Stimulated activated CD8-positive, alpha-beta memory T cell treated with anti-CD3 and anti-CD28 coated beads, Interleukin-2, amount 100 ng/mL, for 48 hours (primary cell): ENCODE measurements around the gene XRCC6.
"Not testable (repeated sequence)": the region's sequence is repeated elsewhere in the genome, so short reads cannot be mapped to it uniquely, and the experiment has no call there.

Experiments
- DNase-seq, 2 donors: peaks; one replicate each; pipeline ENCODE4 v3.0.0-alpha.2; 2020; ENCODE audit warnings: low read depth in 2 of 2

Gene XRCC6

DNA sequence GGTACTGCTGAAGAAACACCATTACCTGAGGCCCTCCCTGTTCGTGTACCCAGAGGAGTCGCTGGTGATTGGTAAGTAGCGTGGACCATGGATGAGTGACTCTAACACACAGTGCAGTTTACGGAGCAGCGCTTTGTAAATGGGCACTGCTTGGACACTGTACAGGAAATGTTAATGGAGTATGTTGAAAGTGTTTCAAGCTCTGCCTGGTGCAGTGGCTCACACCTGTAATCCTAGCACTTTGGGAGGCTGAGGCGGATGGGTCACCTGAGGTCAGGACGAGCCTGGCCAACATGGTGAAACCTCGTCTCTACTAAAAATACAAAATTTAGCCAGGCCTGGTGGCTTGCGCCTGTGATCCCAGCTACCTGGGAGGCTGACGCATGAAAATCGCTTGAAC lies 29.7 kb downstream of the XRCC6 start:
- no peak for DNase-seq

DNA sequence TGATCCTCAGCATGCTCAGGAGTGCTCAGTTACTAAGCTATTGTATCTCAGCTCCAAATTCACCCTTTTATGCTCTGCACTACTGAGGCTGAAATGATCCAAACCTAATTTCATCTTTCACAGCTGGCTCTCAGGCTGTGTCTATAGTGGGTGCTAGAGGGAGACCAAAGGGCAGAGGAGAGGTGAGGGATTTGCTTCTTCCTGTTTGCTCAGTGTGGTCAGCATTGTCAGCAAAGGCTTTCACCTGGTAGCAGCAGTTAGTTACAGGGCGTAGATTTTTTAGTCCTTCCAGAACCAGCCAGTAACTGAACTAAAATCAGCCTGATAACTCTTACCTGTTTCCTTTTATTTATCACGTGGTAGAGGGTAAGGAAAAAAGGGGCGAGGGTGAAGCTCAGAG lies 33.2 kb downstream of the XRCC6 start:
- no peak for DNase-seq

DNA sequence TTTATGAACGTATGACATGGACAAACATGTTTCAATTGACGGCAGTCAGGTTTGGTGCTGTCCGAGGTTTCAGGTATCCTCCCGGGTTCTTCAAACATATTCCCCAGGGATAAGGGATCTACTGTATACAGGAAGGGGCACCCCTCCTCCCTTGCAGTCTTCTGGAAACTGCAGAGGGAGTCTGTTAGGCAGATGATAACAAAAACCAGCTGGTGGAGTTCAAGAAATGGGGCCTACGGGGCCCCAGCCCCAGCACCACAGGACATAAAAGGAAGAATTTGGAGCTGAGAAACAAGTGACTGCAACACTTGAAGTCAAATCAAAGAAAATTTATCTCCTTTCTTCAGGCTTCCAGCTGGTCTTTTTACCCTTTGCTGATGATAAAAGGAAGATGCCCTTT lies 35.5 kb downstream of the XRCC6 start:
- DNase-seq = no peak

DNA sequence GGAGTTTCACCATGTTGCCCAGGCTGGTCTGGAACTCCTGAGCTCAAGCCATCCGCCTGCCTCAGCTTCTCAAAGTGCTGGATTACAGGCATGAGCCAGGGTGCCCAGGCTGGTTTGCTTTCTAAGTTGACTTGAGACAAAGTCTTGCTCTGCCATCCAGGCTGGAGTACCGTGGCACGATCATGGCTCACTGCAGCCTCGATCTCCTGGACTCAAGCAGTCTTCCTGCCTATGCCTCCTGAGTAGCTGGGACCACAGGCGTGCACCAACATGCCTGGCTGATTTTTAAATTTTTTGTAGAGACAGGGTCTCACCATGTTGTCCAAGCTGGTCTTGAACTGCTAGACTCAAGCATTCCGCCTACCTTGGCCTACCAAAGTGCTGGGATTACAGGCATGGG lies 36.6 kb downstream of the XRCC6 start:
- no peak for DNase-seq

DNA sequence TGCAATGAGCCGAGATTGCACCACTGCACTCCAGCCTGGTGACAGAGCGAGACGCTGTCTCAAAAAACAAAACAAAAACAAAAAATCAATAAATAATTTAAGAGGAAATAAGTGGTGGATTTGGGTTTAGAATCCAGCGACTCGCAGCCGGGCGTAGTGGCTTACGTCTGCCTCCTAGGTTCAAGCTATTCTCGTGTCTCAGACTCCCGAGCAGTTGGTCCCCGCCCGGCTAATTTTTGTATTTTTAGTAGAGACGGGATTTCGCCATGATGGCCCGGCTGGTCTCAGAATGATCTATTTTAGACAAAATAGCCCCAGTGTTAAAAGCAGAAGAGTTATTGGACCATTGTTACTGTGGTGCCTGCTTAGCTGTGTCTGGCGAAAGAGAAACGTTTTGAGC lies 37.8 kb downstream of the XRCC6 start:
- no peak for DNase-seq

DNA sequence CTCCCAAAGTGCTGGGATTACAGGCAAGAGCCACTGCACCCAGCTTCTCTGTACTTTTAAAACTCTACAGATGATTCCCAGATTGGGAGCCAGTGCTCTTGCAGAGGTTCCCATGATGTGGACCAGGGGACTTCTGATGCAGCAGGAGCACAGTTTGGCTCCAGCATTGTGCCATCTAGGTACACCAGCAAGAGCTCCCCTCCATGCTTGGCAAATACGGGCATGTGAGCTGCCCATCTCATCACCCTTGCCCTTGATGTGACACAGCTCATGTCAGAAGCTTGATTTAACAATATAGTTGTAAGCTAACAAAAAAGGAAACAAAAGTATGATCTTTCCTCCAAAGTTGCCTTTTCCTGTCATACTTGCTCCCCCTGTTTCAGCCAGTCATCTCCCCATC lies 38.8 kb downstream of the XRCC6 start:
- no peak for DNase-seq

DNA sequence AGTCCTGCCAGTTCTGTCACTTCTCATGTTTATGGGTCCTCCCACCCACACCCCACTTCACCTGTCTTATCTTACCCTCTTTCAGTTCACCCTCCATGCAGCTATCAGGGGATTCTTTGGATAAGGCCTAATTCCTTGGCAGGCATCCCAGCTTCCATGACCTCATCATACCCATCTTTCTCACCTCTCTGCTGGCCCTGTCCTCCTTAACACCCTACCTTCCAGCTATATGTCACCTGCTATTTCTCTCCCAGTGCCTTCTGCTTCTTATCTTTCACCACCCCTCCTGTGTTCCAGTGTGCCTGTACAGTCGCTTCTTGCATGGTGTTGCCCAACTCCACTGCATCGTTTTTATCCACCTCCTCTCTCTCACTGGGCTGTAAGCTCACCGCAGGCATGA lies 39.3 kb downstream of the XRCC6 start:
- no peak for DNase-seq

DNA sequence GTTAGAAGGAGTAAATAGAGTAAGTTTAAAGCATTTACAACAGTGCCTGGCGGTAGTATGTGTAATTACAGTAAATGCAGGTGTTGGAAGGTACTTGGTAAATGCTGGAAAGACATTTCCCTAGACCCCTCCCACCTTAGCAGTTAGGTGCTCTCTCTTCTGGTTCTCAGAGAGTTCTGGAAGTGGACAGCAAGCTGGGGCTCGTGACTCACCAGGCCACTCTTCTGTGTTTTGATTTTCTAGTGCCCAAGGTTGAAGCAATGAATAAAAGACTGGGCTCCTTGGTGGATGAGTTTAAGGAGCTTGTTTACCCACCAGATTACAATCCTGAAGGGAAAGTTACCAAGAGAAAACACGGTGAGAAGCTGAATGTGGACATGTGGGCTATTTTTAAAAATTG lies 40.0 kb downstream of the XRCC6 start:
- DNase-seq = no peak

DNA sequence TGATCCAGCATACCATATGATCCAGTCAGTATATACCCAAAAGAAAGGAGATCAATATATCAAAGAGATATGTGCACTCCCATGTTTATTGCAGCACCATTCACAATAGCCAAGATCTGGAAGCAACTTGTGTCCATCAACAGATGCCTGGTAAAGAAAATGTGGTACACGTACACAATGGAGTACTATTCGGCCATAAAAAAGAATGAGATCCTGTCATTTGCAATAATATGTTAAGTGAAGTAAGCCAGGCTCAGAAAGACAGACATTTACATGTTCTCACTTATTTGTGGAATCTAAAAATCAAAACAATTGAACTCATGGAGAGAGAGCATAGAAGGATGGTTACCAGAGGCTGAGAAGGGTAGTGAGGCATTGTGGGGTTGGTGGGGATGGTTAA lies 40.6 kb downstream of the XRCC6 start:
- DNase-seq = no peak

DNA sequence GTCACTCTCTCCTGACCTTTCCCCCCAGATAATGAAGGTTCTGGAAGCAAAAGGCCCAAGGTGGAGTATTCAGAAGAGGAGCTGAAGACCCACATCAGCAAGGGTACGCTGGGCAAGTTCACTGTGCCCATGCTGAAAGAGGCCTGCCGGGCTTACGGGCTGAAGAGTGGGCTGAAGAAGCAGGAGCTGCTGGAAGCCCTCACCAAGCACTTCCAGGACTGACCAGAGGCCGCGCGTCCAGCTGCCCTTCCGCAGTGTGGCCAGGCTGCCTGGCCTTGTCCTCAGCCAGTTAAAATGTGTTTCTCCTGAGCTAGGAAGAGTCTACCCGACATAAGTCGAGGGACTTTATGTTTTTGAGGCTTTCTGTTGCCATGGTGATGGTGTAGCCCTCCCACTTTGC lies 42.5 kb downstream of the XRCC6 start:
- DNase-seq = not testable (repeated sequence)

DNA sequence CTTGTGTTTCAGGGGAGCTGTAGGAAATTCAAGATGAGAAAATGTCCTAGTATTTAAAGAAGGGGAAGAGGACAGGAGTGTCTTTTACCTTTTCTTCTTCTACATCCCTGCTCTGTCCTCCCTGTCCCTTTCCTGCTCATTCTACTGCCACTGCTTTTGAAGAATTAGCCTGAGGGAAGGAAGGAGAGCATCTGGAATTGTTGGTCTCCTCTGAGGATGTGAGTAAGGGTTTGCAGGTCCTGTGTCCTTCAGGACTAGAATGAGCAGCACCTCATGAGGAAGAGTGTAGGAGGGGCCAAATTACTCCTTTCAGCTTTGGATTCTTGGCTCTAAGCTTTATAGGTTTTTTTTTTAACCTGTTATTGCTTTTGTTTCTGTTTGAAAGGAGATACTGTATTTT lies 43.4 kb downstream of the XRCC6 start:
- DNase-seq = no peak

DNA sequence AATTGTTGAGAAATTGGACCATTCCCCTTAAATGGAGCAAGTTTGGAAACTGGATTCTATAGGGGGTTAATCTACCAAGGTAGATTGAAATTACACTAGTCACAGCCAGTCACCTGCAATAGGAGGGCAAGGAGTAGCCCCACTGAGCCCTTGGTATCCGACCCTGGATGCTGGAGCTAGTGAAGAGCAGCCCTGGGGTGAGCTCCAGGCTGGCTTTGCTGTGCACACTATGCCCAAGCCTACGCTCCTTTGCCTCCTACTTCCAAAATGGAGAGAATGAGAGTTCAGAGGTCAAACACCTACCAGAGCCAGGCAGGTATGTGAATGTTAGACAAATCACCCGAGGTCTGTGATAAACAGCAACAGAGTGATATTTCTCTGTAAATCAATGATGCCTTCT lies 43.9 kb downstream of the XRCC6 start:
- DNase-seq = no peak

DNA sequence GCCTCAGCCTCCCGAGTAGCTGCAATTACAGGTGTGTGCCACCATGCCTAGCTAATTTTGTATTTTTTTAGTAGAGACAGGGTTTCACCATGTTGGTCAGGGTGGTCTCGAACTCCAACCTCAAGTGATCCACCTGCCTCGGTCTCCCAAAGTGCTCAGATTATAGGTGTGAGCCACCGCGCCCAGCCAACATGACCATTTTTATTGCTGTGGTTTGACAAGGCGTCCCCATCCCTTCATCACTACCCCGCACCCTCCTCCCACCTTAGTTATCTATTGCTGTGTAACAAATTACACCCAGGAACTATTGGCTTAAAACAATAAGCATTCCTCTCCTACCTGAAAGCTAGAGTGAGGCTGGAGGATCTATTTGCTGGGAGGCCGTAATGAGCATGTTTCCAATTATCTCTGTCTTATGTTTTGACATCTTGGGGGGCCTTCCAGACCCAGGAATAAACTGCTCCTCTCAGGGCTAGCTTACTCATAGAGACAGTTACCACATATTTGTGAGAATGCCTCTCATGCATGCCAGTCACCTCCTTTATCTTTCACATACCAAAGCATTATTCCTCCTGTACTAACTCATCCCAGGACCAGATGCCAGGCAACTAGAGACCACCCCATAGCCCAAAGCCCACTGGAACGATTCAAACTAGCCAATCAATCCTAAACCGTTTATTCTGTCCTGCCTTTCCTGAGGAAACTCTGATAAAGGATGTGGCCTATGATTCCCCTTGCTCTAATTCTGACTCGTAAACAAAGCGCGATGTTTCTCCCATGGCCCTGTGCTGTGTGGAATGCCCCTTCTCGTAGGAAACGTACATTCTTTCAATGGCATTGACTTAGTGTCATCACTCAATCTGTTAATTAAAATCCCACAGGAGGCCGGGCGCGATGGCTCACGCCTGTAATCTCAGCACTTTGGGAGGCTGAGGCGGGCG lies 48.1 kb downstream of the XRCC6 start:
- DNase-seq = no peak

DNA sequence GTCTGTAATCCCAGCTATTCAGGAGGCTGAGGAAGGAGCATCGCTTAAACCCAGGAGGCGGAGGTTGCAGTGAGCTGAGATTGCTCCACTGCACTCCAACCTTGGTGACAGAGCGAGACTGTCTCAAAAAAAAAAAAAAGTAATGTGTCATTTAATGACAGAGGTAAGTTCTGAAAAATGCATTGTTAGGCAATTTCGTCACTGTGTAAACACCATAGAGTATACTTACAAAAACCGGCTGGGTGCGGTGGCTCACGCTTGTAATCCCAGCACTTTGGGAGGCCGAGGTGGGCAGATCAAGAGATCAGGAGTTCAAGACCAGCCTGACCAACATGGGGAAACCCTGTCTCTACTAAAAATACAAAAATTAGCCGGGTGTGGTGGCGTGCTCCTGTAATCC lies 51.0 kb downstream of the XRCC6 start:
- DNase-seq = not testable (repeated sequence)

DNA sequence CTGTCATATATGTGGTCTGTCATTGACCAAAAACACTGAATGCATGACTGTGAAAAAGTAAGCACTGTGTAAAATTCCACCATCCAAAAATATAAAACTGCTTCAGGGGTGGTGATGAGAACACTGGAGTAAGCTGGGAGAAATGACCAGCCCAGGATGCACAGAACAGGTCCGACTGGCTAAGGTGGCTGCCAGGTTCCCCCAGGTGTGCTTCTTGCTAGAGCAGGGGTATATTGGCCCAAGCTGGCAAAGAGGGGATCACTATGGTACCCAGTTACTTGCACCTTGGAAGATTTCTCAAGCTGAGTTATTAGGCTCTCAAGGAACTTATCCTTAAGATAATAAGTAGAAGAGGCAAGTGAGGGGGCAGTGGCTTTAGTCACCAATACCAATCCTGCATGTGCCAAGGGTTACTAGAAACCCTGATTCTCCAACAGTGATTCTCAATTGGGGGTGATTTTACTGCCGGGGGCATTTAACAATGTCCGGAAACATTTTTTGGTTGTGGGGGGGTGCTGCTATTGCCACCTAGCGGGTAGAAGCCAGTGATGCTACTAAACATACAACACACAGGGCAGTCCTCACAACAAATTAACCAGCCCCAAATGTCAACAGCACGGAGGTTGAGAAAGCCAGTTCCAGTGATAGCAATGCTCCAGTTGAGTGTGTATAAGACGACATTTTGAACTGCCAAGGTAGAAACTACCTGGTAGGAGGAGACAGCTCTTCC lies 51.9 kb downstream of the XRCC6 start:
- no peak for DNase-seq

DNA sequence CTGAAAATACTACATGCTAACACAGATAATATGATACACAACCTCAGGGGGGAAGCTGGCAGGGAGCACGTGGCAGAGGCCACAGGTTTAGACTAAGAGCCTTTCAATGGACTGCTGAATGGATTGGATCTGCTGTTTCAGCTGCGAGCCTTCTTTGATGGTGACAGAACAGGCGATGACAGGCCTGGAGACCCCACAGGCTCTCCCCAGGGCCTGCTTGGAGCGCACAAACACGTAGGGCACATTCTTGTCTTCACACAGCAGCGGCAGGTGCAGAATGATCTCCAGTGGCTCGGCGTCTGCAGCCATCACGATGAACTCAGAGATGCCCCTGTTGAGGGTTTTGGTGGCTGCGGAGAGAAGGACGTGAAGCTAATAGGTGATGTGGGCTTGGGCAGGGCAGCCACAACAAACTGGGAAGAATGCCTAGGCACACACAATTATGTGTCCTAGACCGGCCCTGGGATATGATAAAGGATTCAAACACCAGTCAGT lies 53.8 kb downstream of the XRCC6 start:
- DNase-seq = no peak

DNA sequence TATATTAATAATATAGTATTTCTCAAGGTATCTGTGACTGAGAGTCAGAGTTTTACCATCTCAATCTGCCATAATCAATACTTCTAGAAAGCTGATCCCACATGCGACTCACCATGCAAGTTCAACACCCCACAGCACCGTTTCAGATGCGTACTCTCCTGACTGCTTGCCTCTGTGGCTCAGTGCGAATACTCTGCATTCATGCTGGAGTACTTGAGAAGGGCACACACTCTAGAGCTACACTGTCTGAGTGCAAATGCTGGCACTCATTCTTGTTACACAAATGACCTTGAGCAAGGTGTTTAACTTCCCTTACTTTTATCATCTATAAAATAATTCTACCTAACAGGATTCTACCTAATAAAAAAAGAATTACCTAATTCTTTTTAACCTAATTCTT lies 55.0 kb downstream of the XRCC6 start:
- DNase-seq = no peak

DNA sequence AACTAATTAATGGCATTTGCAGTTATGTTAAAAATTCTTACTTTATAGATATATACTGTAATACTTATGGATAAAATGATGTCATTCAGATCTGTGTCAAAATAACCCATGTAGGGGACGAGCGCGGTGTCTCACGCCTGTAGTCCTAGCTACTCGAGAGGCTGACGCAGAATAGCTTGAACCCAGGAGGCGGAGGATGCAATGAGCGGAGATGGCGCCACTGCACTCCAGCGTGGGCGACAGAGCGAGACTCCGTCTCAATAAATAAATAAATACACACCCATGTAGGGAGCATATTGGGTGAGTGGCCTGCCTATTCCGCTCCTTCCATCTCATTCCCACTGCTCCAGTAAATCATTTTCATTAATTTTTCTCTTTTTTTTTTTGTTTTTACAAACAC lies 60.5 kb downstream of the XRCC6 start:
- no peak for DNase-seq

DNA sequence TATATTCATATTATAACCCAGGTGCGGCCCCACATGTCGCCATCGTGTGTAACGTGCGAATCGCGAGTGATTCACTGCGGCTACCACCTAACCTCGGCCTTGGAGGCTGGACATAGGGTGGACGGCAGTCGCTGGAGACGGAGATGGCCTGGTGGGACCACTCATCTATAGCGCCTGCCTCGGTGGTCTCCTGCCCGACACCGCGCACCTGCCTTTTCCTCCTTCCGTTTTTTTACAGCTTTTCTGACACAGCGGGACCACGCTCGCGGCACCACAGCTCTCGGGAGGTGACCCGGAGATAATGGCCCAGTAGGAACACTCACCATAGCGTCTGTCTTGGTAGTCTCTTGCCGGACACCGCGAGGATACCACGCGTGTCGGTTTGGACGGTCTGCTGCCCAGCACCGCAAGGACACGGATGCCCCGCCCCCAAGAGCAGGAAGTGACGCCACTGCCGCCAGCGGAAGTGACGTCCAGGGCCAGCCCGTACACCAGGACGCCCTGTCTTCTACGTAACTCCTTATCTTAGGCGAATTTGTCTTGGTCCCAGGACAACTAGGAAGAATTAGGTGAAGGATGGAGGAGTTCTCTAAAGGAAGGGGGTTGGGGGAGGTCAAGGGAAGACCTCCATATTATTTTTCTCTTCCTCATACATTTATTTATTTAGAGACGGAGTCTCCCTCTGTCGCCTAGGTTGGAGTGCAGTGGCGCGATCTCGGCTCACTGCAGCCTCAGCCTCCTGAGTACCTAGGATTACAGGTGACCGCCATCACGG lies 61.1 kb downstream of the XRCC6 start:
- DNase-seq = peak; percentile 71 to 83

DNA sequence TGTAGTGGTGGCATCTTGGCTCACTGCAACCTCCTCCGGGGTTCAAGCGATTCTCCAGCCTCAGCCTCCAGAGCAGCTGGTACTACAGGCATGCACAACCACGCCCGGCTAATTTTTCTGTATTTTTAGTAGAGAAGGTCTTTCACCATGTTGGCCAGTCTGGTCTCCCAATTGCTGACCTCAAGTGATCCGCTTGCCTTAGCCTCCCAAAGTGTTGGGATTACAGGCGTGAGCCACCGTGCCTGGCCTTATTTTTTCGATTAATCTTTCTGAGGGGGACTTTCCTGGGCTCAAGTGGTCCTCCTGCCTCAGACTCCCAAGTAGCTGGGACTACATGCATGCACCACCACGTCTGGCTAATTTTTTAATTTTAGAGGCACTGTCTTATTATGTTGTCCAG lies 62.0 kb downstream of the XRCC6 start:
- DNase-seq = no peak

DNA sequence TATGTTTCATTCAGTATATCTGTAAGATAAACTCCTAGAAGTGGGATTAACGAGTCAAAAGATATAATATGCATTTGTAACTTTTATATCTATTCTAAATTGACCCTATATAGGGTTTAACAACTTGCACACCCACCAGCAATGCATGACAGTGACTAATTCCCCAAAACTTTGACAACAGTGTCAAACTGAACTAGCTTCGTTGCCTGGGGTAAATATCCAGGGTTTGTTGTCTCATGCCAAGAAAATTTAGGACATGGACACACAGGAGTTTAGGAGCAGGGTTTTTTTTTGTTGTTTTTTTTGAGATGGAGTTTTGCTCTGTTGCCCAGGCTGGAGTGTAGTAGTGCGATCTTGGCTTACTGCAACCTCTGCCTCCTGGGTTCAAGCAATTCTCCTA lies 62.5 kb downstream of the XRCC6 start:
- no peak for DNase-seq

DNA sequence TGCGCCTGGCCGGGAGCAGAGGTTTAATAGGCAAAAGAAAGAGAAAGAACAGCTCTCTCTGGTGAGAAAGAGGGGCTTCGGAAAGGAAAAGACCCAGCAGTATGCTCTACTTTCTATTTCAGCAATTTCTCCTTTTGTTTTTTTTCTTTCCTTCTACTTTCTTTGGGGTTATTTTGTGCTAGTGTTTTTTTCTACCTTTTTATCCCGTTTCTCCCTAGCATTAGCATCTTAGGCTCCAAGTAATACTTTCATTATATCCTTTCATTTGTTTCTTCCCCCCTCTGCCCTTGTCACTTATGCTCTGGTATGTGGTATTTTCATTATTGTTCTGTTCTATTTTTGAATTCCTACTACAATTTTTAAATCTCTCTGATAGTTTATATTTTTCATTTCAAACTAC lies 63.1 kb downstream of the XRCC6 start:
- no peak for DNase-seq
